Activated CD8-positive, alpha-beta memory T cell treated with anti-CD3 and anti-CD28 coated beads, Interleukin-2, amount 50 U/mL, for 4 hours (primary cell): ENCODE measurements around the gene MSX2.
"Not testable (repeated sequence)": the region's sequence is repeated elsewhere in the genome, so short reads cannot be mapped to it uniquely, and the experiment has no call there.

Experiments
- DNase-seq: peaks from one replicate; pipeline ENCODE4 v3.0.0-alpha.2; 2020

MSX2 gene

DNA sequence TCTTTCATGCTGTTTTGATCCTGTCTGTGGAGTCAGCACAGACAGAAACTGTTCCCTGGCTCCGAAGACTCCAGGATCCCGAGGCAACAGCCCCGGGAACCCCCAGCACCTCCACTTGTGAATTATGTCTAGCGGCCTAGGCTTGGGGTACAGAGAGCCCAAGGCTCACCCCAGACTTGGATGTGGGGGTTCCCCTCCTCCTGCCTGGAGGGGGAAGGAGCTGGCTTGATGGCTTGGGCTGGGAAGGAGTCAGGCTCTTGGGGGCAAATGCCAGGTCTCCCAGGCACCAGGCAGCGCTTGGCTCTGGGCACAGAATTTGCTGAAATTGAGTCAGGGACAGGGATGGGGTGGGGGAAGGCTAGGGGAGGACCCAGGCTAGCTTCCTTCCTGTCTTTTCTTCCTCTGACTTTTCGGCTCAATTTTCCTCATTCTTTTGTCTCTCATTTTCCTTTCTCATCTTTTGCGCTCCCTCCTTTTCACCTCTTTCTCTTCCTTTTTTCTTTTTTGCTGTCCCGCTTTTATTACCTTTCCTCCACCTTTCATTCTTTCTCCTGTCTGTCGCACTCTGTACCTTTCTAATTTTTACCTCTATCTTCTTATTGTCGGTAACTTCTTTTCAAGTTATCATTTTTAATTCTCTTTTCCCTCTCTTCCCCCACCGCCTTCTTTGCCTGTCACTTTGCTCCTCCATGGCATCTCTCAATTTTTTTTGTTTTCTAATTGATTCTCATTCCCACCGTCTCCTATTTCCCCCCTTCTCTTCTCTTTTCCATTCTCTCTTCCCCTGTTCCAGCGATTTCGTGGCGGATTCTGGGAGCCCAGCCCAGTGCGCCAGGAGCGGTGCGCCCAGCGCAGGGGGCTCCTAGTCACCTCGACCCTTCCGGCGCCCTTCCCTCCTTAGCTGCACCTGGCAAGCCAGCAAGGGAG, 10.5 kb downstream of the MSX2 start:
- DNase-seq, result no peak

DNA sequence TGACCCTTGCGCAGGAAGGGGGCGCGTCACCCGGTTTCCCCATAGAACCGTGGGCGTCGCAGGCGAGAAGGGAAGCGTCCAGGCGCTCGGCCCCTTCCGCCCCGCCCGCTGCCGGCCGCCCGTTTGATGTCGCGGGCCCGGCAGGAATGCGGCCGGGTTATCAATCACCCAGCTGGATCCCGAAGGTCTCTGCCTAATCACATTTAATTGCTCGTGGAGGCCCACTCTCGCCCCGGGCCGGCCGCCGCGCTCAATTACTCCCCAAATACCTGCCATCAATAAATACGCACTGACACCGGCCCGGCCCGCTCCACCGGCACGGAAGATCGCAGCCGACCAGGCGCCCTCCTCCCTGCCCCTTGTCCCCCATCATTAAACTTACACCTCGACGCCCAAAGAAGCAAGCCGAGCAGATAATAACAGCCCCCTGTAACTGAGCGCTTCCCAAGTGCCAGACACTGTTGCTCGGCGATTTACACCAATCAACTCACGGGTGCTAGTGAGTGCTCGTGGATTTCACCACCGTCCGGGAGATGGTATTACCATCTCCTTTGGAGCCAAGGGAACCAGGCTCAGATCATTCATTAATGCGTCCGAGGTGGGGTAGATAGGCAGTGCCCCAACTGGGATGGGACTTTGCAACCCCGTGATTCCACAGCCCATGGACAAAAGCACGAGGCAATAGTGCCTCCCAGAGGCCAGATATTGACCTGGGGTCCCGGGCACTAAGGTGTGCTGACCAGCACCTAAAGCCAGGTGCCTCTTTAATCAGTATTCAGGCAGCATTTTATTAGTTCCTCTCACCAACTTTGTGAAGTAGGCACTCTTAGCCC, 11.3 kb downstream of the MSX2 start:
- DNase-seq, result no peak

DNA sequence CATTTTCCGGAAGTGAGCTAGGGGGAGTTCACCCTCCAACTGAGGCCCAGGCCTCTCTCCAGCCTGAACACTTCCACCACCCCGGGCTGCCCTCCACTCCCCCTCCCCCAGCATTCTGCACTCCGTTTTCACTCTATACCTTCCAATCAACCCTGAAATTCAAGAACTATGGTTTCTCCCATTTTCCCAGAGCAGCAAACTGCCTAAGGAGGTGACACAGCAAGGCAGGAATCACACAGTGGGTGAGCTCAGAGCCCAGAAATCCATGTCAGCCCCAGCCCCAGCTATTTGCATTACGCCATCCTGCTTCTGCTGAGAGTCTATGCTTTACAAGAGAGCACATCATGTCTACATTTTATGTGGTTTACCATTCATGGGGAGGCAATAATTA, 11.9 kb downstream of the MSX2 start:
- no peak for DNase-seq

DNA sequence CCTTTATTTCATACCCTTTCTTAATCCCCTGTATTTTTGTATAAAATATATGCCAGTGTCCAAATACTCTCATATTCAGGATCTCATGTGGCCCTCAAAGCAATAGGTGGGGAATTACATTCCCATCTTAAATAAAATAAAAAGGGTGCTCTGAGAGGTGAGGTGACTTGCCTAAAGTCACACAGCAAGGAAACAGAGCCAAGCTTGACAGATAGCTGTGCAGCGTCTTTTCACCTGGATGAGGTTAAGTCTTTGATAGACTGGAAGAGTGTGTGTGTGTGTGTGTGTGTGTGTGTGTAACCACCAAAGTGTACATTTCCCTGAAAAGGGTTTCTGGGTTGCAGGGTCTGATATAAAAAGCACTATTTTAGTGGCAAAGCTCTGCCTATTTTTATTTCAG, 12.4 kb downstream of the MSX2 start:
- DNase-seq, result no peak

DNA sequence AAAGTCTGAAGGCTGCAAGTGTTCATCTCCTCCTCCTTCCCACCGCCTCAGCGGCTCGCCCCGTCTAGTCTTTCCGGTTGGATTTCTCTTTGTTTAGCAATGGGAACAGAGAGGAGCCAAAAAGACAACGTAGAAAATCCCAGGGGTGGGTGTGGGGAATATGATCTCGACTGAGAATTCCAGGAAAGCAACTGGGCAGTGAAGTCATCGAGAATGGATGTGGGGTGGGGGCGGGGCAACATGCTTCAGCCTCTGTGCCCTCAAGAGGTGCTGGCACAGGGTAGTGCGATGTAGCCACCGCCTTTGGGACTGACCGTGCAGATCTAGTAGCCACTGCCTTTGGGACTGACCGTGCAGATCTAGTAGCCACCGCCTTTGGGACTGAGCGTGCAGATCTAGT, 12.9 kb downstream of the MSX2 start:
- DNase-seq, result no peak

DNA sequence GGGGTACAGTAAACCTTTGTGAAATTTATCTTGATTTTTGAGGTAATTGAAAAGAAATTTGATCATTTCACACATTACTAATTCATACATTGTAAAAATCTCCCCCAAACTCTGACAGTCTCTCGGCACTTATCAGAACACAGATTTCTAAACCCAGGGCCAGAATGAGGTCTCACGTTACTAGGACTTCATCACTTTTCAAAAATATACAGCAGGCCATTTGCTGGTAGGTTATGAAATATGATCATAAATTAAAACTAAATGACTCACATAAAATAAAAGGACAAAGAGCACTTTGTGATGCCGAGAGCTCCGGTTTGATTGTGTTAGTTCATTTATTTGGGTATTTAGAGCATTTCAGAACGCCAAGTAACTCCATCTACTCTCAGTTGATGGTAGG, 17.0 kb downstream of the MSX2 start:
- DNase-seq, result no peak

DNA sequence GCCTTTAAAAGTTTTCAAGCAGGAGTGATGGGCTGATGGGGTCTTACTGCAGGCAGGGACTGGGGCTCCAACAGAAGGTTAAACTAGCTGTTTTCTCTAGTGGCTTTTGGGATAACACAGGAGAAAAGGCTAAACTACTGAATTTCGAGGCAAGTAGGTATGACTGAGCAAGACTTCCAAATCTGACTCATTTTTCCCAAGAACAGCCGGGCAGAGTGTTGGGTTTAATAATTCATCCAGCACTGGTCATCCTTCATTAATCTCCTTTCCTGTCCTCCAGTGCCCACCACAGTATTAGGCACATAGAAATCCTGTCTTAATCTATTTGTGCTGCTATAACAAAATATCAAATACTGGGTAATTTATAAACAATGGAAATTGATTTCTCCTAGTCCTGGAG, 20.5 kb downstream of the MSX2 start:
- DNase-seq, result no peak

DNA sequence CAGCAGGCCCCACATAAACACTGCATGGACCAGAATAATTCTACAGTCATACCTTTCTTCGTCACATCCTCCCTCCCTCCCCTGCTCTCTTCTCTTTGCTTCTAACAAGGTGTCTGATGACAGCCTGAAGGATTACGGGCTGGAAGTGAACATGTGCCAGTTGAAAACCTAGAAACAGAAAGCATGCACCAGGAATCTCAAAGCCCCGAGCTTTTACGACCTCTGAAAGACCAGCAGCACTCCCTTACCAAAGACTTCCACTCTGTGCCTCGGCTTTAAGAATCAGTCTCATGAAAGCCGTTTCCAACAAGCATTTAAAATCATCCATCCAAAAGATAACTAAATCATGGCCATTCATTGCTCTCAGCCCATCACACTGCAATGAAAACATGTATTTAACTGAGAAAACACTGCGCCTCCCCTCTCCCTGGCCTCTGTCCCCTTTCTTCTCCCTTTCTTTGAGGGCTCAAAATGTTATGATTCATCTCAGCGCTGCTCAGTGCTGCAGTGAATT, 21.3 kb downstream of the MSX2 start:
- DNase-seq, result no peak

DNA sequence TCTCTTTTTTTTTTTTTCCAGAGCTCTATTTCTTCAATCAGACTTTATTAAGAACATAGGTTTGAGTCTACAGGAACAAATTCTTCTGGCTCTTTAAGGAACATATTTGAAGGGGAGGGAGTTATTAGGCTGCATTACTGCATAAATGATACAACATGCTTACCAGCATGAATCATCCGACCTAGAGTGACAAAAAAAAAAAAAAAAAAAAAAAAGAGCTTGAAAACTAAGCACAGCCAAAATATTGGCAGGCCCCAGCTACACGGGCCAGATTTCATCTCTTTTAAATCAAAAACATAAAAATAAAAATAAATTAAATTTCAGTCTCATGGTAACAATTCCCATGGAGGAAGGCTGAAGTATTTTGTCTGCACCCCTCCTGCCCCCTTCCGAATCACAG, 26.3 kb downstream of the MSX2 start:
- DNase-seq, result no peak

DNA sequence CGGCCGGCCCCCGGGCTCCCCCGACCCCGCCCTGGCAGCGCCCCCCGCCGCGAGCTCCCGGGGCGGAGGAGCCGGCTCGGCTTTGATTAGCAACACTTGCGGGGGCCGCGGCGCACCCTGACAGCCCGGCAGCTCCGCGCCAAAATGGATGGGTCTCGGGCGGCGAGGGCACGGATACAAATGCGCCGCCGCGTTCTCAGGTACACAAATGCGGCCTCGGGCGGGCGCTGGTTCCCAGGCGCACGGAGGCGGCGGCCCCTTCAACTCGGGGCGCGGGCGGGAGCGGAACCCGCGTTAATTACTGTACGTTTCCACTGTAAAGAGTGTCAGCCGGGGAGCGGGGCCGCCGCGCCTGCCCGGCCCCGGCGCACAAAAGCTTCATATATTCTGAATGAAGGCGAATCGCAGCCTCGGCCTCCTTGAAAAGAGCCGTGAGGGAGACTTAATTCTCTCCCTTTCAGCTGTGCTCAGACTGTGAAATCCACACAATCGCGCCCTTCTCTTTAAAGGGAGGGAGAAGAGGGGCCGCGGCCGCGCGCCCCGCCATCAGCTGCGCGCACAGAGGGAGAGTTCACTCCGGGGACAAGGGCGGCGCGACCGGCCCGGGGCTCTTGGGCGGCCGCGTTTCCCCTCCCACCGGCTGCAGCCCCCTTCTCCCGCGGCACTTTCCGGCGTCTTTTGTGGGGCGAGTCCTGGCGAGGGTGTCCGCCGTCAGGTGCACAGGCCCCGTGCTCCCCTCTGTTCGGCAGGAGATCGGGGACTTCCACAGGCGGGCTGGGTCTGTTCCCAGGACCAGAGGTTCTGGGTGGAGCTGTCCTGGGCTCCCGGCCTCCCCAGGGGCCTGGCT, 27.0 kb downstream of the MSX2 start:
- no peak for DNase-seq

DNA sequence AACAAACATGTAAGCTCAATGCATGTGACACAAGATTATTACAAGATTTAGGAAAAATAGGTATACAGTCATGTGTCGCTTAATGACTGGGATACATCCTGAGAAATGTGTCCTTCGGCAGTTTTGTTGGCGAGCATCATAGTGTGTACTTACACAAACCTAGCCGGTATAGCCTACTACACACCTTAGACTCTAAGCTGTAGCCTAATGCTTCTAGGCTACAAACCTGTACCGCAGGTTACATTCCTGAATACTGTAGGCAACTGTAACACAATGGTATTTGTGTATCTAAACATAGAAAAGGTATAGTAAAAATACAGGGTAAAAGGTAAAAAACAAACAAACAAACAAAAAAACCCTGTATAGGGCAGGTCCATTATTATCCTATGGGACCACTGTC, 27.7 kb downstream of the MSX2 start:
- DNase-seq, result no peak

DNA sequence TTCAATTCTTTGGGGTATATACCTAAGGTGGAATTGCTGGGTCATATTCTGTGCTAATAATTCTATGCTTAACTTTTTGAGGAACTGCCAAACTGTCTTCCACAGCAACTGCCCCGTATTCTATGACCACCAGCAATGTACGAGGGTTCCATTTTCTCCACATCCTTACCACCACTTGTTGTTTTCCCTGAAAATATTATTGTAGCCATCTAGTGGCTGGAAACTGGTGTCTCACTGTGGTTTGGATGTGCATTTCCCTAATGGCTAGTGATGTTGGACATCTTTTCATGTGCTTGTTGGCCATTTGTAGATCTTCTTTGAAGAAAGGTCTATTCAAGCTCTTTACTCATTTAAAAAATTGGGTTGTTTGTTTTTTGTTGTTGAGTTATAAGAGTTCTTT, 30.7 kb downstream of the MSX2 start:
- no peak for DNase-seq

DNA sequence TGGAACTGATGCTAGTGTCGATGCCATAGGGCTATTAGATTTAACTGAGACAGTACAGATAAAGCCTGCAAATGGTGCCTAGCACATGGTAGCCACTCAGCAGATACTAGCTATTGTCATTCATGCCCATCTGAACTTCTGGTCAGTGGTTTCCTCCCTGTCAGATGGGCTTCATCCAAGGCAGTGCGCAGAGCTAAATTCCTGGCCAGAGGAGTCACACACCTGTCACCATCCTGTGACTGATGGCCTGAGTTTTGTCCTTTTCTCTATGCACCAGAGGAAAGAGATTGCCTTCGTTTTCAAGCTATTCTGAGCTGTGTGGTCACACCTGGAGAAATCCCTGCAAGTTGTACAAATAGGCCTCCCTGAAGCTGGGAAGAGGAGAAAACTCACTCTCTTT, 34.7 kb downstream of the MSX2 start:
- no peak for DNase-seq

DNA sequence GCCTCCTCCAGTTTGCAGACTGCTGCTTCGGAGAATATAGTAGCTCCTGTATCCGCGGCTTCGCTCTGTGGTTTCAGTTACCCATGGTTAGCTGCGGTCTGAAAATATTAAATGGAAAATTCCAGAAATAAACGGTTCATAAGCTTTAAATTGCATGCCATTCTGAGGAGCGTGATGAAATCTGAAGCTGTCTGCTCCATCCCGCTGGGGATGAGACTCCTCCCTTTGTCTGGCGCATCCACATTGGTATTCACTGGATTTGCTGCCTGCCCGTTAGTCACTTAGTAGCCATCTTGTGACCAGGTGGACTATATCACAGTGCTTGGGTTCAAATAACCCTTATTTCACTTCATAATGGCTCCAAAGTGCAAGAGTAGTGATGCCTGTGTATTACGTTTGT, 36.3 kb downstream of the MSX2 start:
- DNase-seq, result no peak

DNA sequence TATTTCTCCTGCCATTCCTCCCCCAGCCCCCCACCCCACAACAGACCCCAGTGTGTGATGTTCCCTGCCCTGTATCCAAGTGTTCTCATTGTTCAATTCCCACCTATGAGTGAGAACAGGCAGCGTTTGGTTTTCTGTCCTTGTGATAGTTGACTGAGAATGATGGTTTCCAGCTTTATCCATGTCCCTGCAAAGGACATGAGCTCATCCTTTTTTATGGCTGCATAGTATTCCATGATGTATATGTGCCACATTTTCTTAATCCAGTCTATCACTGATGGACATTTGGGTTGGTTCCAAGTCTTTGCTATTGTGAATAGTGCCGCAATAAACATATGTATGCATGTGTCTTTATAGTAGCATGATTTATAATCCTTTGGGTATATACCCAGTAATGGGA, 37.0 kb downstream of the MSX2 start:
- DNase-seq, result not testable (repeated sequence)

DNA sequence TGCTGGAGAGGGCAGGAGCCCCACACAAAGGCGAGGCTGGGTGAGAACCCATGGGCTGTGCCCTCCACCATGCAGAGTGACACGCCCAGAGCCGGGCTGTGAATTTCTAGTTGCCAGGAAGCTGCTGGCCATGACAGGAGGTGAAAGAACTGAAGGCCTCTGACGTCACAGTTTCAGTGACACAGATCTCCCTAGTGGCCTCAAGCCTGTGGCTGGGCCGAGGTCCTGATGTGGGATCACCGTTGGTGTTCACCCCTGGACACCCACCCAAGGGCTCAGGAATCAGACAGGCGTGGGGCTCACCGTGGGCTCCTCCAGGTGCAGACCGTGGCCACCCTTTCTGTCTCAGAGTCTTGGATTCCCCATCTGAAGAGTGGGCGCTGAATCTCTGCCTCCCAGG, 39.9 kb downstream of the MSX2 start:
- DNase-seq, result no peak

DNA sequence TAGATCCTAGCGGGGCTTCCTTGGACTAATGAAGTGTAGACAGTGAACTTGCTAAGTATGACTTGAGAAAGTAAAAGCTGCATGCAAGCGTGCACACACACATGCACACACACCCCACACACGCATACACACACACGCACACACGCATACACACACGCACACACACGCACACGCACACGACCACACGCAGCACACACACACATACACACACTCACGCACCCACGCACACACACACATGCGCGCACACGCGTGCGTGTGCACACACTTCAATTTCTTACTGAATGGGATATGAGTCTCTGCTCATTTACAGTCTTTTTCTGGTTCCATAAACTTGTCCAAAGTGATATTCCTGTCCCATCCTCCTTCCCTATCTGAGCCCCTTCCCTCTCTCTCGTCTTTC, 41.2 kb downstream of the MSX2 start:
- DNase-seq, result no peak

DNA sequence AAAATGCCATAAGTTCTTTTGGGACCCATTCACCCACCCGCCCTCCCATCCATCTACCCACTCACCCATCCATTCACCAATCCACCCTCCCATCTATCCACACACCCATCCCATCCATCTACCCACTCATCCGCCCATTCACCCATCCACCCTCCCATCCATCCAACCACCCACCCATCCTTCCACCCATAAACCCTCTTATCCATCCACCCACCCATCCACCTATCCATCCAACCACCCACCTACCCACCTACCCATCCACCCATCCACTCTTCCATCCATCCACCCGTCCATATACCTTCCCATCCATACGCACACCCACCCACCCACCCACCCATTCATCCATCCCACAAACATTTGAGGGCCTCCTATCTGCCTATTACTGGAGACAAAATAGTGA, 43.3 kb downstream of the MSX2 start:
- DNase-seq, result no peak

DNA sequence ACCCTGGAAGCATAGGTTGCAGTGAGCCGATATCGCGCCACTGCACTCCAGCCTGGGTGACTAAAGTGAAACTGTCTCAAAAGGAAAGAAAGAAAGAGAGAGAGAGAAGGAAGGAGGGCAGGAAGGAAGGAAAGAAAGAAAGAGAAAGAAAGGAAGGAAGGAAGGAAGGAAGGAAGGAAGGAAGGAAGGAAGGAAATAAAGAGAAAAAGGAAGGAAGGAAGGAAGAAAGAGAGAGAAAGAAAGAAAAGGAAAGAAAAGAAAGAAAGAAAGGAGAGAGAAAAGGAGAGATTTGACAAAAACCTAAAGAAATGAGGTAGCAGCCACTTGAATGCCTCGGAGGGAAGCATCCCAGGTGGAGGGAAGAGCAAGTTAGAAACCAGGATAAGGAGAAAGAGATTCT, 44.6 kb downstream of the MSX2 start:
- no peak for DNase-seq

DNA sequence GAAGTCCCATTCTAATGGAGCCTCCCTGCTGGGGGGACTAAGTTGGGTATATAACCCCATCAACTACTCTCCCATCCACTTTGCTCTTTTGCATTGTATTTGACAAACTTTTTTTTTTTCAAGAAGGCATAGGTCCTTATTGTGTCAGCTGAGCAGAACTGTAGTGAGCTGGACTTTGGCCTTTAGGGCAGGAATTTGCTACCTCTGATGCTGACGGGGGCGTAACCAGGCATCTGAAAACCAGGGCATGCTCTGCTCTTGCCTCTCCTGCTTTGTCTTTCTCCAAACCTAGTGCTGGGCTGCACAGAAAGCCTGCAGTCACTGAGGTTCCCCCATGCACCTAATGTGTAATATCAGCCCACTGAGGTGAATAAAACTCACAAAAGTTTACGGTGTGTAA, 49.0 kb downstream of the MSX2 start:
- DNase-seq, result no peak

DNA sequence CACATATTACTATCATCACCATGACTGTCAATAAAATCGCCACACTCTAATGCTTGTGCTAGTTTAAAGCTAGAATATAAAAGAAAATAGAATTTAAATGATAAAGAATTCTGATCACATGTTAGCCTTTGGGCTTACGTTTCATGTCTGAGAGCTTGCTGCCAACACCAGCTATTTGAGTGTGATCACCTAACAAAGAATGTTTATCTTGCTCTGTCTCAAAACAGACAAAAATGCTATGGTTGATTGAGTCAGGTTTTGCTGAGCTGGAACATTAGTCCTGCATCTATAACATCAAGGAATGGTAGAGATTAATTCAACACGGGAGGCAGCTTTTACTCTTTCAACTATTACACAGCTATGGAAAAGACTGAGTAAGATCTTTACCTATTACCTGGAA, 50.7 kb downstream of the MSX2 start:
- DNase-seq, result no peak

DNA sequence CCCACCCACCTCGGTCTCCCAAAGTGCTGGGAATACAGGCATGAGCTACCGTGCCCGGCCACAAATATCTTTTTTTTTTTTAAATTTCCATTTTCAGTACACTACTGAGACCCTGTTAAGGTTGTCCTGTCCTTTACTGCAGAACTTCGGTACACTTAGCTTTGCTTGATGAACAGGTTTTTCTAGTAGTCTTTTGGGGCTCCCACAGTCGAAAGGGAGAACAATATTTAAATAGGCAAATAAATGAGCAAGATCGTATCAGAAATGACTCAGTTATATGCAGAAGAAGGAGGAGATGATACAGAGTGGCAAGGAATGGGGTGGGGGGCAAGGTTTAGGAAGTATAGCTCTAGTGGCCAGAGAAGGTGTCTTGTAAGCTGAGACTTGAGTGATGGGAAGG, 52.7 kb downstream of the MSX2 start:
- no peak for DNase-seq

DNA sequence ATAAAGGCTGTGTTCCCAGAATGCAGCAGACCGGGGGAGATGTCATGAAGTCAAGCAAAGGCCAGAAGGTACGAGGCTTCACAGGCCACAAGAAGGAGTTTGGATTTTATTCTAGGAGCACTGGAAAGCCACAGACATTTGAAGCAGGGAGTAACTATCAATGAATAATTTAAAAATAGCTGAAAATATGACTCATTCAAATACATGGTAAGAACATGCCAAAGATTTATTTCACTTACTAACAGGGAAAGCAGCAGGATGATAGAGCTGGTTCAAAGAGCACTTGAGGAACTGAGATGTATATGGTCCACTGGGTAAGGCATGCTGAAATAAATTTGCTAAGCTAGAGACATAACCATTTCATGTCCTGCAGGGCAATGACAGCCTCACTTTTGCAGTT, 53.2 kb downstream of the MSX2 start:
- no peak for DNase-seq
